DMS53 treated with DMSO at 0.1 percent for 48 hours (cell line): Measurements from ENCODE around the gene PRRX2.
A peak's percentile ranks its signal among the peaks of the same experiment; 100 is the strongest.
"Not testable (repeated sequence)": the region's sequence is repeated elsewhere in the genome, so short reads cannot be mapped to it uniquely, and the experiment has no call there.

ENCODE experiments used
- DNase-seq: peaks from one replicate; lab custom pipeline; 2025; ENCODE audit not compliant: unreplicated experiment; lab: John Stamatoyannopoulos, UW

The PRRX2 gene

GRCh38 chr9:129755151-129755550 is 89.7 kb downstream of the PRRX2 start:
- DNase-seq: no peak

- DNase-seq: no peak
These were observed 90.7 kb downstream of the PRRX2 start for GRCh38 chr9:129756191-129756590.

GRCh38 chr9:129757045-129757444 is 91.6 kb downstream of the PRRX2 start:
- DNase-seq: no peak

GRCh38 chr9:129759319-129759718 is 93.9 kb downstream of the PRRX2 start:
- no peak for DNase-seq

GRCh38 chr9:129759804-129760502 is 94.5 kb downstream of the PRRX2 start:
- DNase-seq: no peak

DNA sequence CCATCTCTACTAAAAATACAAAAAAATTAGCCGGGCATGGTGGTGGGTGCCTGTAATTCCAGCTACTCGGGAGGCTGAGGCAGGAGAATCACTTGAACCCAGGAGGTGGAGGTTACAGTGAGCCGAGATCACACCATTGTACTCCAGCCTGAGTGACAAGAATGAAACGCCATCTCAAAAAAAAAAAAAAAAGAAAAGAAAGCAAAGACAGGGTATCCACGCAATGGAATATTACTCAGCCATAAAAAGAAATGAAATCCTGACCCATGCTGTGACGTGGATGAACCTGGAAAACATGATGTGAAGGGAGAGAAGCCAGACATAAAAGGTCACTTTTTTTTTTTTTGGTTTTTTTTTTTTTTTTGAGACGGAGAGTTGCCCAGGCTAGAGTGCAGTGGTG is 95.3 kb downstream of the PRRX2 start:
- not testable (repeated sequence) for DNase-seq

- no peak for DNase-seq
These were observed 96.0 kb downstream of the PRRX2 start for GRCh38 chr9:129761293-129761900.

DNA sequence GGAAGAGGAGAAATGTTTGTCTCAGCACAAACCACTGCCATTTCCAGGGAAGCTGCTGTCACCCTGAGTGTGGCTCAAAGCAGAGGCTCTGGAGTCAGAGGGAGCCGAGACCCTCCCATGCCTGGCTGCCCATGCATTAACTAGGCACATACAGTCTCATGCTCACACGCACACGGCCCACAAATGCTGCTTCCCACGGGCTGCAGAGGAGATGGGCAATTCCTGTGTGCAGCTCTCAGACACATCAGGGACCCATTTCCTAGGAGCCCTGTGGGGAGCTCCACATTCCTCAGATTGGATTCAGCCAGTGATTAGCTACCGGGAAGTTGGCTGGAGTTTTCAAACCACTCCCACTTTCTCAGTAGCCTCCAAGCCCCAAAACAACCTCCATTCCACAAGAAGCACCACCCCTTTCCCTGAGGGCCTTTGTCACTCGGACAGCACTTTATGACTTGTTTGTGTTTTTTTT is 96.5 kb downstream of the PRRX2 start:
- no peak for DNase-seq

DNA sequence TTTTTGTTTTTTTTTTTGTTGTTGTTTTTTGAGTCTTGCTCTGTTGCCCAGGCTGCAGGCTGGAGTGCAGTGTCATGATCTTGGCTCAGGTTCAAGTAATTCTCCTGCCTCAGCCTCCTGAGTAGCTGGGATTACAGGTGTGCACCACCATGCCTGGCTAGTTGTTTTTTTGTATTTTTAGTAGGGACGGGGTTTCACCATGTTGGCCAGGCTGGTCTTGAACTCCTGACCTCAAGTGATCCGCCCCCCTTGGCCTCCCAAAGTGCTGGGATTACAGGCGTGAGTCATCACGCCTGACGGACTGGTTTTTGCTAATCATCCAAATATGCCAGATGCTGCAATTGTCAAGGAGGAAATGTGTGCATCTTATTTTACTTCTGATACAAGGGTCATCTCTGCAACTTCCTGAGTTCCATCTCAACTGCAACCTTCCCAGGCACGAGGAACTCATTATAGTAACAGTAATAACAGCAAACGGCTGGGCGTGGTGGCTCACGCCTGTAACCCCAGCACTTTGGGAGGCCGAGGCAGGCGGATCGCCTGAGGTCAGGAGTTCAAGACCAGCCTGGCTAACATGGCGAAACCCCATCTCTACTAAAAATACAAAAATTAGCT is 97.0 kb downstream of the PRRX2 start:
- peak; percentile 19 for DNase-seq

DNA sequence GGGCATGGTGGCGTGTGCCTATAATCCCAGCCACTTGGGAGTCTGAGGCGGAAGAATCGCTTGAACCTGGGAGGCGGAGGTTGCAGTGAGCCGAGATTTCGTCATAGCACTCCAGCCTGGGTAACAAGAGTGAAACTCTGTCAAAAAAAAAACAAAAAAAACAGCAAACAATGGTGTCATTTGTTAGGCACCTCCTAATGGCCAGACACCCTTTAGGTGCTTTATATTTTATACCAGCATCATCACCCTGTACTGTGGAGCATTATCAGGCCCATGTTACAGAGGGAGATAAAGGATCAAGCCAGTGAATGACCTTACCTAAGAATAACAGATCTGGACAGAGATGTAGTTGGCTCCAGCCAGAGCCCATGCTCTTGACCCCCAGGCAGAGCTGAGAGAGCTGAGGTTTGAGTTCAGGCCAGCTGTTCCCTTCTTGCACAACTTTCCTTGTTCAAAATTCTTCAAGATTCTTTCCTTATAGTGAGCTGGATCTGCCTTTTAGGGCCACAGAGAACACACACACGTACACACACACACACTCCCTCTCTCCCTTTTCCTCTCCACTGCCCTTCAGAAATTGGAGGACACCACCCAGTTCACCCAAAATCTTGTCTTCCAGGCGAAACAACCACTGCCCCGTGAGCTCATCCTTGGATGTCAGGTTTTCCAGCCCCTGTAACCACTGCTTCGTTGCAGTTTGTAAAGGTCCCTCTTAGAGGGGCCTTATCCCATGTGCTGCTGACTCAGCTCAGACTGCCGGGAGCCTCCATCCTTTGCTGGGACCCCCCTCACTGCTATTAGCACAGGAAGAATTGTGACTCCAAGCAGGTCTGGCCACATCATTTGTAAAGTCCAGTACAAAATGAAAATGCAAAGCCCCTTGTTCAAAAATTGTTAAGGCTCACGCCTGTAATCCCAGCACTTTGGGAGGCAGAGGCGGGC is 97.8 kb downstream of the PRRX2 start:
- DNase-seq: no peak

DNA sequence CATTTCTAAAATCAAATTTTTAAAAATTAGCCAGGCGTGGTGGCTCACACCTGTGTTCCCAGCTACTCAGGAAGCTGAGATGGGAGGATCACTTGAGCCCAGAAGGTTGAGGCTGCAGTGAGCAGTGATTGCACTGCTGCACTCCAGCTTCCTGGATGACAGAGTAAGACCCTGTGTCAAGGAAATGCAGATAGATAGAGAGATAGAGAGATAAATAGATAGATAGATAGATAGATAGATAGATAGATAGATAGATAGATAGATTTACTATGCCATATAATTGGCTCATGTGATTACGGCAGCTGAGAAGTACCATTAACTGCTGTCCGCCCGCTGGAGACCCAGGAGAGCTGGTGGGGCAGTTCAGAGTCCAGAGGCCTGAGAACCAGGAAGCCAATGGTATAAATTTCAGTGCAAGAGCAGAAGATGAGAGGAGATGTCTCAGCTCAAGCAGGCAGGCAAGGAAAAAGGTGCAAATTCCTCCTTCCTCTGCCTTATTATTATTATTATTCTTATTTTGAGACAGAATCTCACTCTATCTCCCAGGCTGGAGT is 100.4 kb downstream of the PRRX2 start:
- no peak for DNase-seq

- no peak for DNase-seq
These were observed 103.0 kb downstream of the PRRX2 start for GRCh38 chr9:129768486-129768885.

GRCh38 chr9:129769669-129770068 is 104.2 kb downstream of the PRRX2 start:
- no peak for DNase-seq

GRCh38 chr9:129770741-129771140 is 105.3 kb downstream of the PRRX2 start:
- no peak for DNase-seq
